Stimulated activated CD4-positive, alpha-beta T cell treated with anti-CD3 and anti-CD28 coated beads, Interleukin-4, amount 100 ng/mL, for 24 hours (primary cell): Measurements from ENCODE around the gene BDKRB2.

Experiments used
- DNase-seq: peaks from one replicate; pipeline ENCODE4 v3.0.0-alpha.2; 2020

BDKRB2 gene

DNA sequence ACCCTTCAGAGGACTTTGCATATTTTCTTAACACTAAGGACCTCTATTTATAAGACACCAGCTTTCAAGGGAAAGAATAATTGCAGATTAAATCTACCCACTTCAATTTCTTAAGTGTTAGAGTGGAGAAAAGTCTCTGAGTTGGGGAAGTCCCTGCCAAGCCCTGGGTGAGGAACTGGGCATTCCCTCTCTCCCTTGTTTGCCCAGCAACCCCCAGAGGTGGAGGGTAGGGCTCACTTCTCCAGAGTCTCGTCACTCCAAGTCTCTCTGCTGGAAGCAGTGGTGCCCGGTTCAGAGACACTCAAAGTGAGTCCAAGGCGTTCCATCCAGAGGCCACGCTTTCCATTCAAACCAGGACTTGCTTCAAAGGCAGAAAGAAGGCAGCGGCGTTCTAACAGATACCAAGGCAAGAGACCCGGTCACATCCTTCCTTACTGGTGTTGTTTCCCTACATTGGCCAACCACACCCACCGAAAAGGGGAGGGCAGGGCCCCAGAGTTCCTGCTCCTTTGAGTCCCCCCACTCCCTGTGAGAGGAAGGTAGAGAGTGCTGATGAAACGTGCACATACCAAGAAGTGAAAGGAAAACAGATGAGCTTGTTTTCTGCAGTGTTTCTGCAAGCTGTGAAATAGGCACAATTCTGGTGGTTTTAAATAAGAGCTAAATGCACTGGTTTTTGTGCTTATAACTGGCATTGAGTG lies 6.1 kb upstream of the BDKRB2 start:
- no peak for DNase-seq

DNA sequence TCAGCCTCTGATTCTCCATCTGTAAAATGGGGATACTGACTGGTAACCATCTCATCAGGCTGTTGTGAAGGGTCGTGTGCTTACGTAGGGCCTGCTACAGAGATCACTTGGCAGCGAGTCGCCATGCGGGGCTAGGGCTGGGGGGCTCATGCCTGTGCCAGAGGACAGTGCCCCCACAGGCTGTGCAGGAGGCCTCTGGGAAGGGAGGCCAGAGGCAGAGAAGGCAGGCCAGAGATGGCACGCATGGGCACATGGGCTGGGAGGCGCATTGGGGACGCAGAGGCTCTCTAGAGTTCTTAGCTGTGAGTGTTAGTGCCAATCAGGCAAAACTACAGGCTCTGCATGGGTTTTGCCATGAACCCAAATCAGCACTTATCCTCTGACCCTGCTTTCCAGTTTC lies 3.5 kb upstream of the BDKRB2 start:
- no peak for DNase-seq

DNA sequence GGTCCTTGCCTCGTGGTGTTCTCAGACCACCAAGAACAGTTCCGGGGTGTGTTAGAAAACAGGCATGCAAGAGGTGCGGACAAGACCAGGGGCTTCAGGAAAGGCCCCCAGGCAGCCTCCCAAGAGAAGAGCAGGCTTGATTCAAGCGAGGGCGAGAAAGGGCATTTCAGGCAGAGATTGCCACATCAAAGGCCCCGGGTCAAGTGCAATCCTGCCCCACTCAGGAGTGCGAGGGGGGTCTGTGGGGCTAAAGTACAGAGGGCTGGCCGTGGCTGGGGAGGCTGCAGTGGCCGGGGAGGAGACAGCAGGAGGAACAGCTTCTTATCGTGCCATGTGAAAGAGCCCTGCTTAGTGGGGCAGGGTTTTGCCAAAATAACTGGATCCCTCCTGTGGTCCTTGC lies 2.7 kb upstream of the BDKRB2 start:
- DNase-seq: no peak

DNA sequence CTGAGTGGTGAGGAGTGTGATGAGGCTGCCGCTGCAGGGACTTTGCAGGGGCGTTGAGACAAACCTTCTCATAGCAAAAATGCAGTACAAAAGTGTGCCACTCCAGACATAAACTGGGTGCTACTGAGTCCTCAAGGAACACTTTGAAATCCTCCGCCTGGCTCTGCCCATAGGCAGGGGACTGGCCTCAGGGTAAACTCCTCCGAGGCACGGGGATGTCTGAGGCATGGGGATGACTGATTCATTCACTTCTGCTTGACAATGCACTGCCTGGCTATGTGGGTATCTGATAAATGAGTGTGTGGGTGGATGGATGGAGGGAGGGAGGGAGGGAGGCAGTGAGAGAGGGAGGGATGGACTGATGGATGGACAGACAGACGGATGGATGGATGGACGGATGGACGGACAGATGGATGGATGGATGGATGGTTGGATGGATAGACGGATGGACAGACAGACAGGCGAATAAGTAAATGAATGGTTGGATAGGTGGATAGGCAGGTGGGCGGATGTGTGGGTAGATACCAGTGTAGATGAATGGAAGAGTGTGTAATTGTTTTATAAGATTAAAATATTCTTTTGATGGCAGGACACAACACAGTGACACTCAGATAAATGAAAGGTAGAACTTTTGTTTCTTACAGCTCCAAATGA lies 2.1 kb upstream of the BDKRB2 start:
- DNase-seq: no peak

DNA sequence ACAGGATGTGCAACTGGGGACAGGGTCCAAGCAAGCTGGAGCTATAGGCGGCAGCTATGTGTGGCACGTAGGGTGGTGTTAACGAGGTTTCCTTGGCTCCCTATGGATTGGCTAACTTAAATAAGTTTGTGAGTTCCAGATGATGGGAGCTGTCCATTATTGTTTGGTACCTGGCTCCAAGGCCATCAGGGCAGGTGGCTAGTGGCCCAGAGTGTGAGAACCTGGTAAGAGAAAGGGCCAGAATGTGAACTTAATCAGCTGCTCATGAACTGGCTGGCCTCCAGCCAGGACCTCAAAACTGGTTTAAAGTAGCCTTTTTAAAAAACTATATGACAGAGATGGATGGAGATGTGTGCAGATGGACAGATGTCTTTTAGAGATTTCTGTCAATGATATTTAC lies 1.5 kb upstream of the BDKRB2 start:
- no peak for DNase-seq

DNA sequence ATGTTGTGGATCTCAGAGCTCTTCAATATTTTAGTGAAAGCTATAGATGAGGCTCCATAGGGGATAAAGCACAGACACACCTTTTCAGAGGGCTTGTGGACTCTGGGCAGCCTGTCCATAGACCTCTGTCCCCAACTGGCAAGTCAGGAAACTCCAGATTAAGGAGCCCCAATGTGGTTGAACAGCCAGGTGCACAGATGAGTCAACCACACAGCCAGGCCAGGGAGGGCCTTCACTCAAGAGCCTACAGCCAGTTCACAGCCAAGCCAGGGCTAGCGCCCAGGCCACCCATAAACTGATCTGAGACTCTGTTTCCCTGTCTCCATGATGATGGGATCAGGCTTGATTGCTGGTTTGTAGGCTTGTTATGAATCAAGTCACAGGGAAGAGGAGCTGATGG lies 1.0 kb upstream of the BDKRB2 start:
- no peak for DNase-seq

DNA sequence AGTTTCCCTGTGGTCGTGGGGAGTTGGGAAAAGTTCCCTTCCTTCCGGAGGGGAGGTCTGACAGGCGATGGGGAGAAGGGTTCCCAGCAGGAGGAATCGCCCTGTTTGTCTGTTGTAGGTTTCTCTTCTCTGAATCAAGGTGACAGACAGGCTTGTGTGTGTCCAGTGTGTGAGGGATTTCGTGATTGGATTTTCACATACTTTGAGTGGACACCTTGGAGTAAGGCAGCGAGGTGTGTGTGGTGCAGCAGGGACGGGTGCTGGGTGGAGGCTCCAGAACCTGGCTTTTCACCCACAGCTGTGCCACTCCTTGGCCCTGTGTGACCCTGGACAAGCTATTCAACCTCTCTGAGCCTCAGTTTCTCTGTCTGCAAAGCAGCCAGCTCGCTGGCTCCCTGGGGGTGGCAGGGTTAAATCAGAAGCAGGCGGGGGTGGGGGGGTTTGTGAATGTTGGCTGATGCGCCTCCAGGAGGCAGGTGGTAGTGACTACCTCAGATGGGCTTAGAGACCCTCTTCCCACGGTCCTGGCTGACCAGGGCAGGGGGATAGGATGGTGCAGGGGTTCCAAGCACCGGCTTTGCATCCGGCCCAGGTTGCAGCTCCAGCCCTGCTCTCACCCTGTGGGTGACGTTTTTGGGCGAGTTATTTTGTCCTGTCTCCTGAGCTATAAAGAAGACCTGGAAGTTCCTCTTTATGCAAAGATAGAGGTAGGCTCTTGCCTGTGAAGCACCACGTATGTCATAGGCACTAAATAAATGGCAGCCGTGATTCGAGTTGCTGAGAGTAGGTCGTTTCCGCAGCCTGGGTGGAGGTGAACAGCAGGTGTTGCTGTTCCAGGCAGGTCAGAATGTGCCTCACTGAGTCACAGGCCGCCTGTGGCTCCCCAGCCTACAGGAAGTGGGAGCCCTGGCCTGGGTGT lies 679 bp downstream of the BDKRB2 start:
- no peak for DNase-seq

DNA sequence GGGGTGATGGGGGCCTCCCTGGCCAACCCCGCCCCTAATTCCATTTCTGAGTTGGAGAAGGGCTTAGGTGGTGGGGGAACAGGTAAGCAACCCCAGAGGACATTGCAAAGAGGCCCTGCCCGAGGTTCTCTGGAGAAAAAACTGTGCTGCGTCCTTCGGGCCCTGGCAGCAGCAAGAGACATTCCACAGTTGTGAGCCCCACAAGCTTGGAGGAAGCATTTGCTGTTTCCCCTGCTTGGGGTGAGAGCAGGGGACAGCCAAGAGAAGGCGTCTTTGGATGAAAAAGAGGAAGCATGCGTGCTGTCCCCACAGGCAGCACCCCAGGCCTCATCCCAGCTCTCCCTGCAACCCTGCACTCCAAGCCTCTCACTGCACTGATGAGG lies 1.3 kb downstream of the BDKRB2 start:
- DNase-seq: no peak

DNA sequence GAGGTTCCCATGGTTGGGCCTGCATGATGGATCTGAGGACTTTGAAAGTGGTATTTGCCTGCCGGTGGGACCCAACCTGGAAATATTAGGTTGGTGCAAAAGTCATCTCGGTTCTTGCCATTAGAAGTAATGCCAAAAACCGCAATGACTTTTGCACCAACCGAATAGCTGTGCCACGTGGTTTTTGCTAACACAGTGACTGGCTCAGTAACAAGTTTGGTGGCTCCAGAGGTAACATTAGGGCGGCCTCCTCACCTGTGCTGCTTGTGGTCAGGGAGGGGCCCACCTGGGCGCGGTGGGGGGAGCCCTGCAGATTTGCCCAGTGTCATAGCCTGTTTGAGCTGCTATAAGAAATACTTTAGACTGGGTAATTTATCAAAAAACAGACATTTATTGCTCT lies 1.8 kb downstream of the BDKRB2 start:
- no peak for DNase-seq

DNA sequence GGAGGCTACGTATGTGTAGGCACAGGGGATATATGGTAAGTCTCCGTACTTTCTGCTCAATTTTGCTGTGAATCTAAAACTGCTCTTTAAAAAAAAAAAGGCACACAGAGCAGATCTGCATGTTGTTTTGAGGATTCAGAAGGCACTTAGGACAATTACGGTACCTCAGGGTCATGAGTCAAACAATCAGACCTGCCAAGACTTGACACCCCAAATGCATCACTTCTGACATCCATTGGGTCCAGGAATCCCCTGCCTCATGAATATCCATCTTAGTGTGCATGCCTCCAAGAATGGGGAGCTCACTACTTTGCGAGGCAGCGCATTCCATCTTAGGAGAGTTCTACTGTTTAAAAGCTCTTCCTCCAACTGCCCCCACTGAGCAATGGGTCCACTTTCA lies 3.0 kb downstream of the BDKRB2 start:
- DNase-seq: no peak

DNA sequence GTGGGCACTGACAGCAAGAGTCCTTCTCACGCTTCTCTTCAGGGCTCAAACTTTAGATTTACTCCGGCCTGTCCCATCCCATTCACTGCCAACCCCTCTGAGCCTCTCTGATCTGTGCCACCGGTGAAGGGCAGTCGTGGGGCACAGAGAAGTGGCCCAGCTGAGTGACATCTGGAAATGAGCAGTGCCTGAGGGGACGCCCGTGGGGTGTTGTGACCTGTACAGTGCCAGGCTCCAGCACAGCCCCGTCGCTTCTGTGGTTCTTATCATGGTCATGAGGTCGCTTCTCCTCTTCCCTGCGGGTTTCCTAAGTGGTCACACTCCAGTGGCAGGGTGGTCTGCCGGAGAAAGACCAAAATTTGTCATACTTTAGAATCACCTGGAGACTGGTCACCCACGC lies 4.1 kb downstream of the BDKRB2 start:
- no peak for DNase-seq

DNA sequence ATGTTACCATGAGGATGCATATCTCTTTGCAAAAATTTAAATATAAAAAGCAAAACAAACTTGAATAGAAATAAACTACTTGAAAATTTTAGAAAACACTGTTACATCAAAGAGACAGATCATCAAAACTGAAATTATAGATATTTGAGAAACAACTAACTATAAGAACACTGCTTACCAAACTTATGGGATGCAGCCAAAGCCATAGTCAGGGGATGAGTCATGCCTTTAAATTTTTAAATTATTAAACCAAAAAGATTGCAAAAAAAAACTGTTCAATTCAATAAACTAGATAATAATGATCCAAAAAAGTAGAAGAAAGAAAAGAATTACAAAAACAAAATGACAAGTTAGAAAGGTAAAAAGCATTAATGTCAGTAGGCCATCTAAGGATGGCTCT lies 7.5 kb downstream of the BDKRB2 start:
- no peak for DNase-seq

DNA sequence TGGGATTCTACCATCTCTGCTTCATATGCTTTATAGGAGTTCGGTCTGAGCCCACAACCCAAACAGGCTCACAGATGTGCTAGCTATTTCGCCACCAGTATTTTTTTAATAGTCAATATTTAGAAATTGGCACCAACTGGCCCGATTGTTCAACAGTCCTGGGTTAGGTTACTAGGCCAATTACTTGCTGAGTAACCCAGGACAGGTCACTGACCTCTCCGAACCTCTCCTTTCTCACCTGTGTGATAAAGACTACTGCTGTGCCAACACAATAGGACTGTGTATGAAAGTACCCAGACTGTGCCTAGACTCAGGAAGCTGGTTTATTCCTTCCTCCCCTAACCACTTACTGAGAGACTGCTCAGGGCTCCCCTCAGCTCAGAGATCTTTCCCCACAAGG lies 8.3 kb downstream of the BDKRB2 start:
- DNase-seq: no peak

DNA sequence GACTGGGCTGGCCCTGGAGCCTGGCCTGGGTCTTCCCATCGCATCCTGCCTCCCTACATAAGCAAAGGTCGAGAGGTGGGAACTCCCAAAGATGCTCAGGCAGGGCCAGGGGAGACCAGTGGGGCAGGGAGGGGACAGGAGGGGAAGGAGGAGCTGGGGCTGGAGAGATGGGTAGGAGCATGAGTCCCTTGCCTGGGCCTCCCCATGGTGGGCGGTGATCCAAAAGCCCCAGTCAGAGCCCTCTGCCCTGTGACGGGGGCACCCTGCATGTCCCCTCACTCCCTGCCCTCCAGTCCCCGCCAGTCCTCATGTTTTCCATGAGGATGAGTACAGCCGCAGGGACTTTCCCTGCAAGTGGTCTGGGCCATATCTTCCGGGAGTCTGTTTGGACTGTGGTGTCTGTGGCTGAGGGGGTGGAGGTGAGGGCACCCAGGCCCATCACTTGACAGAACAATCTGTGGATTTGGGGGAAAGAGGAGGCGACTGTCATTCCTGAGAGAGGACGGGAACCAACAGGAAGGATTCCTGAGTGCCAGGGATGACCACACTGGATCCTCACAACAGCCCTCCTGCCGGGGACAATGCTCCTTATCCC lies 9.3 kb downstream of the BDKRB2 start:
- no peak for DNase-seq

DNA sequence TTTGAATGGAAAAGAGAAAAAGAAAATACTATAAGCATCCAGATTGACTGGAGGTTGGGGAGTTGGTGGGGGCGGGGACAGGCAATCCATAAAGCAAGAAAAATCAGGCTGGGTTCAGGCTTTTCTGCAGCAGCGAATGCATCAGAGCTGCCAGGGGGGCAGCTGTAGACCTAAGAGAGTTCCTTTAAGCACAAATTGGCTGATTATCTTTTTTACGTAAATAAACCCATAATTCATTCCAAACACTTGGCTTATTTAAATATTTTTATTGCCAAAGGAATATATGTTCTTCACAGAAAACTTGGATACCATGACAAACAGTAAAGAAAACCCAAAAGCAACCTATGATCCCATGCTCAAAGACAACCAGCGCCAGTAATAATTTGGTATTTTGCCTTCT lies 10.2 kb downstream of the BDKRB2 start:
- no peak for DNase-seq

DNA sequence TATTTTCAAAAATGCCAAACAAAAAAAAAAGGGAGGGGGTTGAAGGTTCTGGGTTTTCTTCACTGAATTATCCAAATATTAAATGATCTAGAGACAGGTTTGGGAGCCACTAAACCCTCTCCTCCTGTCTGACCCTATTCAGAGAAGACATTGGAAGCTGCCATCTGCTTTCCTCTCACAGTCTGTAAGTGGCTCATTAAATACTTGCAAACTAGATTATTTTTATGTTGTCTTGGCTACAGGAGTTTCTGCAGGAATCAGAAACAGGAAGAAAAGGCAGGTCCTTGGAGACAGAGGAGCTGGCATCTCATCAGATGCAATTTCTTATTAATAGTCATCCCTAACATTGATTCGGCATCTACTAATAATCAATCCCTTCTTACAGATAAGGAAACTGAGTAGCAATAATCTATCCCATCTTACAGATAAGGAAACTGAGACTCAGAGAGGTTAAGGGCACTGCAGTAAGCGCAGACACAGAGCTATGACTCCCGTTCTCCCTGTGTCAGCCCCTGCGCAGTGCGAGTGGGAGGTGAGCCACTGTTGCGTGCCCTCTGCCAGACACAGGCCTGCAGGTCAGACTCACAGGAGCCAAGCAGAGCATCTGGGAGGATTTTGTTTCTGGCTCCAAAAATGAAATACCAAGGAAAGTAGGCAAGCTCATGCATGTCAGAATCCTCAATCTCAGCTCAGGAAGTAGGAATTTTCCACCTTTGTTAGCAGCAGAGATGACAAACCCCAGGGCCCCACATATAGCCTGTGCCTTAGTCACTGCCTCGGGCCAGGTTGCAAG lies 11.0 kb downstream of the BDKRB2 start:
- DNase-seq: no peak

DNA sequence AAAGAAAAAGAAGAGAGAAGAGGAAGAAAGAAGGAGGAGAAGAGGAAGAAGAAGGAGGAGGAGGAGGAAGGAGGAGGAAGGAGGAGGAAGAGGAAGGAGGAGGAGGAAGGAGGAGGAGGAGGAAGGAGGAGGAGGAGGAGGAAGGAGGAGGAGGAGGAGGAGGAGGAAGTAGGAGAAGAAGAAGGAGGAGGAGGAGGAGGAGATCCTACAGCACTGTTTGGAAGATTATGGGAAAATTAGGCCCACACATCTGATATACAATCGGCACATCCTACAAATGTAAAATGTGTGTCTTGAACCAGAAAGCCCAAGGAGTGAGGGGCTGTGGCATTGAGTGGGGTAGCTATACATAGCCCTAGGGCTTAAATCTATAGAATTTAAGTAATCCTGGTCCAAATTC lies 12.0 kb downstream of the BDKRB2 start:
- DNase-seq: no peak

DNA sequence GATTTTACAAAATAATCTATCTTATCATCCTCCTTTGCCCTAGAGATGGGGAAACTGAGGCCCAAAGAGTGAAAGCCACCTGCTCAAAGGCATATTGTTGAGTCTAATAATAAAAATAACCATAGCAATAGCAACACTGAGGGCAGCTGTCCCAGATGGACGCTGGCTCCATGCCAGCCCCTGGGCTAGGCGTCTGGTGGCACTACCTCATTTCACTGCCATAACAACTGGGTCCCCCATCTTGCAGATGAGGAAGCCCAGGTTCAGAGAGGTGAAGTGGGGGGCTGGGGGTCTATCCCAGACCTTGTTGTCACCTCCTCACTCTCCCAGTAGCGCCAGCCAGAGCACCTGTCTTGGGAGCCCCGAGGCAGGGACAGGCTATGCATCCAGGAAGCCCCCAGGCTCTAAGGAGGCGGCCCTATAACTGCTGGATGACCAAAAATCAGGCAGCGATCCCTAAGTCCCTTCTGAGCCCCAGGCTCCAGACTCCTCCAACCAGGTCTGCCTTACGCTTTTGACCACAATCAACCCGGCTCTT lies 12.8 kb downstream of the BDKRB2 start:
- DNase-seq: no peak

DNA sequence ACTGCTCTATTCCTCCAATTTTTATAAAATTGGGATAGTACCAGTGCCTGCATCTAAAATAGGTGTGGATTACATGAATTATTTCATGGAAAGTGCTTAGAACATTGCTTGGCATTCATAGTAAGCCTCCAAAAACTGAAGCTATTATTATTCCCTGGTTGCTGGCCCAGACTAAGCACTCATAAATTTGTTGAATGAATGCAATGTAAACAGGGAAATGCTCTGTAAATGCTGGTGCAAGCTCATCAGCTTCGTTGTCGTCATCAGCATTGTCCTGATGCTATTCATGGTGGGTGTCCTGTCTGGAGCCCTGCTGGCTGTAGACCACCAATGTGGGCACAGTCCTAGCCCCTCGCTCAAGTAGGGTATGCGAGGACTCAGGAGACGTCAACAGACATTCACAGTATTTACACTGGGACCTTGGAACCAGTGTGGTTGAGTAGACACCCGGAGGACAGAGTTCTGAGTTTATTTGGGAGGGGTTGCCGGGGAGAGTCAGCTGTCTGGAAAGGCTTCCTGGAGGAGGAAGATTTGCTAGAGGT lies 16.5 kb downstream of the BDKRB2 start:
- no peak for DNase-seq

DNA sequence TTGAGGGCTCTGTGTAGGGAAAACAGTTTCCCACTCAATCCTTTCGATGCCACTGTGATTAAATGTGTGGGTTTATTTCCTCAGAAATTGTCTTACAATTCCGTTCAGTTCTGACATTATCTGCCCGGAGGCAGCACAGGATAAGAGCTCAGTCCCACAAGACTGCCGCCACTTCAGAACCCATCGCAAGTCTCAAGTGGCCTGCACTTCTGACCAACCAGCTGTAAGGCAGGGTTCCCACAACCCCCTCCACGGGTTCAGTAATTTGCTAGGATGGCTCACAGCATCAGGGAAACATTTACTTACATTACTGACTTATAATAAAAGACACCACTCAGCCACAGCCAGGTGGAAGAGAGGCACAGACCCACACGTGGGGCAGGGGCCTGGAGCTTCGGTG lies 17.2 kb downstream of the BDKRB2 start:
- no peak for DNase-seq

DNA sequence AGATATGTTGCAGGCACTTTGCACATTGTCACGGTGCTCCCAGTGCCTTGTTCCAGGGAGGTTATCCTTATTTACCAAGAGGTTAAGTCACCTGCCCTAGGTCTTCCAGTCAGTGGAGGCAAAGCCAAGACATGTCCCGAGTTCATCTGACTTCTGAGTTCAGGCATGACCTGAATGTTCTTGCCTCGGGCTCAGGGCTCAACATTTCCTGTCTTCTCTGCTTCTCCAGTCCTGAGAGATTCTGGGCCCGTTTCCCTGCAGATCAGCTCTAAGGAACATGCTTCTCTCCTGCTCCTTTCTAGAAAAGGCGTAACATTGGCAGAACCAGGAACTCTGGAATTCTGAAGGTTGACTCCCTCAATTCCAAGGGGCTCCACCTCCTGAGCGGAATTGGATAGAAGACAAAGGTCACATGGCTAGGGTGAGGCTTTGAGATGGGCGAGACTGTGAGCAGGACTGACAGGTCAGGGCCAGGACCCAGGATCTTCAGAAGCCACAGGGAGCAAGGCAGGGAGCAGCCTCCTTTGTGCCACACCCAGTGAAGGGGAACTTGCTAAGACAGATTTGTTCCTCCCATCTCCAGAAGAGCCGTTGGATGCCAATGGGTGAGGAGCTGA lies 19.9 kb downstream of the BDKRB2 start:
- no peak for DNase-seq

DNA sequence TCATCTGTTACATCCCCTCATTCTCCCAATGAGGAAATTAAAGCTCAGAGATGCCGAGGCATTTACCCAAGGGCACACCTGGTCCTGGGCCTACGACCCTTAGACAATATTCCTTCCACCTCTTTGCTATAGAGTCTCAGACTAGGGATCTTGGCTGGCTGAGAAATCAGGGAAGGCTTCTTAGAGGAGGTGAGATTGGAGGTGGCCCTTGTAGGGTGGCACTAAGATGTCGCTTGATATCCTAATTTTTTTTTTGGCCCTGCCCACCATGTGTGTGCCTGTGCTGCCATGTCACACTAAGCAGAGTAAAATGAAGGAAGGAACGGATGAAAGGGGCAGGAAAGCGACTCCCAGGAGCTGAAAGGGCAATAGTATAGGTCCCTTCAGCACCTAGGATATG lies 20.6 kb downstream of the BDKRB2 start:
- no peak for DNase-seq
